Fibroblast of skin of left biceps (primary cell): ENCODE data around the gene LAD1.

ENCODE experiments used
- DNase-seq, 2 experiments: peaks; one replicate each; pipeline ENCODE4 v3.0.0-alpha.2; 2013; ENCODE audit warnings: low read depth in 2 of 2

Gene LAD1

GRCh38 chr1:201399018-201399351 is at the start of gene LAD1:
TSS of gene LAD1 (minus strand) at chr1:201399324. CDS start at chr1:201399306, 18 bp downstream.
- no peak for DNase-seq

GRCh38 chr1:201447903-201448871 is 49.1 kb upstream of the LAD1 start:
- DNase-seq = peak in 1 of 2 experiments; percentile 26

GRCh38 chr1:201445310-201445709 is 46.2 kb upstream of the LAD1 start:
- DNase-seq = no peak

GRCh38 chr1:201444792-201445191 is 45.7 kb upstream of the LAD1 start:
- no peak for DNase-seq

GRCh38 chr1:201443747-201444146 is 44.6 kb upstream of the LAD1 start:
- DNase-seq = no peak

GRCh38 chr1:201436969-201437368 is 37.8 kb upstream of the LAD1 start:
- no peak for DNase-seq

GRCh38 chr1:201436393-201436792 is 37.3 kb upstream of the LAD1 start:
- no peak for DNase-seq

- DNase-seq = no peak
Measured at GRCh38 chr1:201434266-201434665, 35.1 kb upstream of the LAD1 start.

- no peak for DNase-seq
Measured at GRCh38 chr1:201433609-201434008, 34.5 kb upstream of the LAD1 start.

GRCh38 chr1:201430776-201431175 is 31.7 kb upstream of the LAD1 start:
- no peak for DNase-seq

GRCh38 chr1:201429736-201430501 is 30.8 kb upstream of the LAD1 start:
- DNase-seq = no peak

GRCh38 chr1:201427963-201428362 is 28.8 kb upstream of the LAD1 start:
- no peak for DNase-seq

GRCh38 chr1:201426479-201427310 is 27.6 kb upstream of the LAD1 start:
- DNase-seq = no peak

GRCh38 chr1:201424146-201424545 is 25.0 kb upstream of the LAD1 start:
- no peak for DNase-seq

GRCh38 chr1:201423655-201424054 is 24.5 kb upstream of the LAD1 start:
- DNase-seq = no peak

GRCh38 chr1:201422436-201423030 is 23.4 kb upstream of the LAD1 start:
- DNase-seq = no peak

GRCh38 chr1:201422026-201422425 is 22.9 kb upstream of the LAD1 start:
- DNase-seq = no peak

GRCh38 chr1:201421041-201421440 is 21.9 kb upstream of the LAD1 start:
- DNase-seq = no peak

GRCh38 chr1:201420608-201421002 is 21.5 kb upstream of the LAD1 start:
- no peak for DNase-seq

GRCh38 chr1:201419746-201420607 is 20.9 kb upstream of the LAD1 start:
- no peak for DNase-seq

- no peak for DNase-seq
Measured at GRCh38 chr1:201419256-201419655, 20.1 kb upstream of the LAD1 start.
